Ishikawa (cell line): Measurements from ENCODE around the gene RRAGB.

Source experiments
- MAX ChIP-seq: IDR thresholded peaks from 2 replicates; pipeline ENCODE4 v1.6.1; 2012
- REST ChIP-seq: IDR thresholded peaks from 2 replicates; pipeline ENCODE4 v1.6.1; 2012; ENCODE audit warnings: low read depth, mild to moderate bottlenecking

GRCh38 chrX:55717521-55718497, at the start of gene RRAGB:
- TF ChIP-seq MAX (peak; percentile 51), REST (no peak)
